NCI-H748 treated with DMSO at 0.1 percent for 48 hours (cell line): Measurements from ENCODE around the gene ZNF80.
"Not testable (repeated sequence)": the region's sequence is repeated elsewhere in the genome, so short reads cannot be mapped to it uniquely, and the experiment has no call there.

Source experiments
- DNase-seq: peaks from one replicate; lab custom pipeline; 2025; lab: John Stamatoyannopoulos, UW

Gene ZNF80

GRCh38 chr3:114237478-114237877, at the start of gene ZNF80:
ZNF80 (minus strand) TSS chr3:114237578; CDS start chr3:114237074, 504 bp downstream.
- not testable (repeated sequence) for DNase-seq

GRCh38 chr3:114286266-114286665, 48.9 kb upstream of the ZNF80 start:
- DNase-seq: no peak

GRCh38 chr3:114285648-114286230, 48.4 kb upstream of the ZNF80 start:
- DNase-seq: no peak

GRCh38 chr3:114284644-114285043, 47.3 kb upstream of the ZNF80 start:
- DNase-seq: no peak

GRCh38 chr3:114276856-114277255, 39.5 kb upstream of the ZNF80 start:
- not testable (repeated sequence) for DNase-seq

- DNase-seq: no peak
Measured at GRCh38 chr3:114274929-114275328, 37.6 kb upstream of the ZNF80 start.

GRCh38 chr3:114272271-114272670, 34.9 kb upstream of the ZNF80 start:
- DNase-seq: no peak

- no peak for DNase-seq
Measured at GRCh38 chr3:114270019-114270418, 32.6 kb upstream of the ZNF80 start.

- no peak for DNase-seq
Measured at GRCh38 chr3:114260152-114260551, 22.8 kb upstream of the ZNF80 start.

GRCh38 chr3:114259566-114259965, 22.2 kb upstream of the ZNF80 start:
- no peak for DNase-seq

GRCh38 chr3:114253505-114253904, 16.1 kb upstream of the ZNF80 start:
- DNase-seq: no peak

GRCh38 chr3:114252954-114253353, 15.6 kb upstream of the ZNF80 start:
- no peak for DNase-seq

GRCh38 chr3:114242947-114243346, 5.6 kb upstream of the ZNF80 start:
- no peak for DNase-seq

GRCh38 chr3:114241262-114241661, 3.9 kb upstream of the ZNF80 start:
- DNase-seq: no peak

- not testable (repeated sequence) for DNase-seq
Measured at GRCh38 chr3:114238146-114238785, 888 bp upstream of the ZNF80 start.

- DNase-seq: no peak
Measured at GRCh38 chr3:114235431-114235830, 1.9 kb downstream of the ZNF80 start.

GRCh38 chr3:114234745-114235144, 2.6 kb downstream of the ZNF80 start:
- DNase-seq: no peak

- no peak for DNase-seq
Measured at GRCh38 chr3:114231616-114232015, 5.8 kb downstream of the ZNF80 start.

GRCh38 chr3:114227076-114227475, 10.3 kb downstream of the ZNF80 start:
- DNase-seq: no peak

GRCh38 chr3:114226313-114226712, 11.1 kb downstream of the ZNF80 start:
- DNase-seq: no peak

- no peak for DNase-seq
Measured at GRCh38 chr3:114223143-114223542, 14.2 kb downstream of the ZNF80 start.

- no peak for DNase-seq
Measured at GRCh38 chr3:114221881-114222264, 15.5 kb downstream of the ZNF80 start.

- no peak for DNase-seq
Measured at GRCh38 chr3:114221165-114221880, 16.1 kb downstream of the ZNF80 start.
